HepG2 (cell line): ENCODE results near the gene CLDN14. TPM values are rescaled to one million over a fixed set of nuclear protein-coding genes. Genes with fewer than 3 reads are reported as not detected.

ENCODE experiments used
- ATAC-seq: fragments of 200-7000 bp; cut with Tn5 transposase; 3 replicates; pipeline ENCODE4 v1.9.1; 2020; ENCODE audit warnings: mild to moderate bottlenecking, moderate library complexity
- BruUV-seq: library from RNA; stranded (reverse); fragments of 400-500 nt; replicated peaks from 2 replicates; lab custom pipeline; 2021; lab: Mats Ljungman, UMichigan
- CTCF ChIA-PET: fragments of 300-600 bp; formaldehyde crosslinking; extraction: SDS; loops from one replicate; lab custom pipeline; 2021; ENCODE audit warnings: low total read pairs, inconsistent platforms, low intra/inter-chr PET ratio; lab: Yijun Ruan, JAX
- POLR2A ChIA-PET: fragments of 350-600 bp; sonication (Branson Sonifier 250); formaldehyde crosslinking; loops from one replicate; lab custom pipeline; 2020; ENCODE audit warnings: antibody characterized with exemption, inconsistent platforms; lab: Yijun Ruan, JAX
- DNase-seq: peaks from one replicate; pipeline ENCODE4 v3.0.0-alpha.2; 2015; ENCODE audit warnings: low spot score
- FAIRE-seq: peaks from 3 replicates; lab custom pipeline; 2011; peaks lifted over from hg19 to GRCh38; lab: Jason Lieb, UNC
- H2AFZ ChIP-seq: one replicate; pipeline ENCODE4 v1.6.1; 2011; ENCODE audit warnings: low read length, inconsistent platforms
- H3K27ac ChIP-seq: fragments of 300-600 bp; 3 replicates; pipeline ENCODE4 v1.8.0; 2011; ENCODE audit warnings: mixed run types, mild to moderate bottlenecking, mixed read lengths, low read length, inconsistent platforms; ENCODE audit not compliant: insufficient read depth; ENCODE audit errors: extremely low read length
- H3K27me3 ChIP-seq, 2 experiments: fragments of 200-600 bp in 1 of 2; 2 replicates in 1 of 2; 3 replicates in 1 of 2; pipeline versions ENCODE4 v1.6.0 to v1.8.0; 2011; ENCODE audit warnings: low read length in 2 of 2, mild to moderate bottlenecking in 2 of 2, moderate library complexity in 2 of 2, inconsistent platforms in 1 of 2; ENCODE audit not compliant: insufficient read depth in 2 of 2, control insufficient read depth in 1 of 2
- H3K36me3 ChIP-seq, 2 experiments: fragments of 200-600 bp in 1 of 2; replicated peaks in 1 of 2; 2 replicates in 1 of 2; 3 replicates in 1 of 2; pipeline versions ENCODE4 v1.5.1 to v1.8.0; 2011; ENCODE audit warnings: low read length in 2 of 2, inconsistent platforms in 1 of 2; ENCODE audit not compliant: insufficient read depth in 2 of 2, control insufficient read depth in 1 of 2
- H3K4me1 ChIP-seq: 2 replicates; pipeline ENCODE4 v1.5.1; 2012; ENCODE audit warnings: low read length, inconsistent platforms; ENCODE audit not compliant: insufficient read depth
- H3K4me2 ChIP-seq: 2 replicates; pipeline ENCODE4 v1.6.0; 2011; ENCODE audit warnings: low read depth, low read length, inconsistent platforms
- H3K4me3 ChIP-seq, 3 experiments: fragments of 200-600 bp in 1 of 3; sonication (generic), shearing (Covaris generic) in 1 of 3; replicated peaks in 1 of 3; 2 replicates each; pipeline ENCODE4 v1.5.1; 2011 to 2016; ENCODE audit warnings: low read length in 3 of 3, inconsistent platforms in 2 of 3, low read depth in 2 of 3, mild to moderate bottlenecking in 2 of 3, control low read depth in 1 of 3, mixed read lengths in 1 of 3; ENCODE audit not compliant: insufficient read depth in 1 of 3
- H3K79me2 ChIP-seq: one replicate; pipeline ENCODE4 v1.6.1; 2011; ENCODE audit warnings: low read length, inconsistent platforms; ENCODE audit not compliant: insufficient read depth
- H3K9ac ChIP-seq: 2 replicates; pipeline ENCODE4 v1.6.0; 2011; ENCODE audit warnings: mild to moderate bottlenecking, low read depth, low read length, inconsistent platforms; ENCODE audit not compliant: insufficient read depth
- H3K9me3 ChIP-seq: 2 replicates; pipeline ENCODE4 v1.5.1; 2012; ENCODE audit warnings: mild to moderate bottlenecking, low read length
- H4K20me1 ChIP-seq: 2 replicates; pipeline ENCODE4 v1.6.0; 2011; ENCODE audit warnings: inconsistent platforms, mild to moderate bottlenecking, low read length, moderate library complexity; ENCODE audit not compliant: insufficient read depth
- CC2D1A ChIP-seq: sonication (generic); formaldehyde crosslinking; IDR thresholded peaks from 2 replicates; pipeline ENCODE4 v1.8.1; 2023; ENCODE audit warnings: mild to moderate bottlenecking, missing genetic modification reagents
- FOSL1 ChIP-seq: sonication (generic); formaldehyde crosslinking; IDR thresholded peaks from 2 replicates; pipeline ENCODE4 v1.9.0; 2021; ENCODE audit warnings: missing genetic modification reagents, borderline replicate concordance
- GTF2F1 ChIP-seq: fragments of 150-350 bp; IDR thresholded peaks from 2 replicates; pipeline ENCODE4 v1.6.1; 2014; ENCODE audit warnings: low read length
- HES4 ChIP-seq: sonication (generic); formaldehyde crosslinking; IDR thresholded peaks from 2 replicates; pipeline ENCODE4 v1.9.0; 2021; ENCODE audit warnings: mild to moderate bottlenecking, missing genetic modification reagents, borderline replicate concordance
- LCORL ChIP-seq, 2 experiments: fragments of 450-650 bp in 1 of 2; sonication (generic) in 1 of 2; formaldehyde crosslinking in 1 of 2; IDR thresholded peaks; 2 replicates each; pipeline versions ENCODE4 v1.5.0 to v1.6.1; 2017 to 2020; ENCODE audit warnings: antibody characterized with exemption in 1 of 2, missing genetic modification reagents in 1 of 2
- MTA1 ChIP-seq: sonication (generic); formaldehyde crosslinking; IDR thresholded peaks from 2 replicates; pipeline ENCODE4 v1.4.0; 2020; ENCODE audit warnings: missing genetic modification reagents, mild to moderate bottlenecking, borderline replicate concordance
- TSC22D2 ChIP-seq: sonication (generic); formaldehyde crosslinking; IDR thresholded peaks from 2 replicates; pipeline ENCODE4 v1.5.1; 2020; ENCODE audit warnings: missing genetic modification reagents, mild to moderate bottlenecking, borderline replicate concordance
- ZNF510 ChIP-seq: sonication (generic); formaldehyde crosslinking; IDR thresholded peaks from 2 replicates; pipeline ENCODE4 v1.4.0; 2020; ENCODE audit warnings: low read depth, mild to moderate bottlenecking, missing genetic modification reagents
- WGBS: methylation state at CpG from one replicate; pipeline ENCODE4 v1.1.6; 2017; ENCODE audit warnings: low lambda C conversion rate; 5-methylcytosine and 5-hydroxymethylcytosine counted together
- in situ Hi-C: cut with HindIII; loops from 2 replicates; pipeline ENCODE4 v1.10.0; 2017; ENCODE audit warnings: low pct_unique_long_range_greater_than_20kb; ENCODE audit not compliant: extremely low pct_ligation_motif_present
- intact Hi-C: fragments of 100-400 bp; cut with micrococcal nuclease; formaldehyde crosslinking; loops from one replicate; pipeline ENCODE4 v1.10.0; 2022; ENCODE audit not compliant: unreplicated experiment
- polyA plus RNA-seq, 8 experiments: library from polyadenylated mRNA; depleted of rRNA in 3 of 8; stranded (reverse) in 7 of 8; unstranded in 1 of 8; fragments of >200 nt; fragmentation: Illumina TruSeq in 4 of 8; extraction: Trizol in 4 of 8; gene quantifications; 2 replicates each; pipeline versions ENCODE4 v1.2.1 to v1.2.3, GENCODE V29; 2011 to 2016; ENCODE audit warnings: low read depth in 4 of 8, missing spikeins in 1 of 8, mixed read lengths in 1 of 8; ENCODE audit not compliant: insufficient read depth in 1 of 8
- total RNA-seq, 5 experiments: library from RNA; depleted of rRNA; stranded (reverse); fragments of >200 nt; fragmentation: Illumina TruSeq; extraction: Trizol; gene quantifications; 2 replicates each; pipeline ENCODE4 v1.2.3, GENCODE V29; 2016; ENCODE audit warnings: low read depth in 1 of 5
- TF ChIP-seq, protein P1 (sequence below): fragments of 450-650 bp; IDR thresholded peaks from 2 replicates; pipeline ENCODE4 v1.6.1; 2017
- TF ChIP-seq, protein P2 (sequence below): fragments of 450-650 bp; IDR thresholded peaks from 2 replicates; pipeline ENCODE4 v1.6.1; 2016
- TF ChIP-seq, protein P3 (sequence below): sonication (generic); formaldehyde crosslinking; IDR thresholded peaks from 2 replicates; pipeline ENCODE4 v1.5.0; 2020; ENCODE audit warnings: mild to moderate bottlenecking, missing genetic modification reagents
- TF ChIP-seq, protein P4 (sequence below), 2 experiments: sonication (generic) in 1 of 2; formaldehyde crosslinking in 1 of 2; IDR thresholded peaks; 2 replicates each; pipeline versions ENCODE4 v1.6.1 to v1.9.0; 2014 to 2022; ENCODE audit warnings: antibody characterized with exemption in 1 of 2, borderline replicate concordance in 1 of 2, inconsistent platforms in 1 of 2, low read depth in 1 of 2, missing genetic modification reagents in 1 of 2

The CLDN14 gene
- total and polyA plus RNA-seq, 2 of the 13 experiments (the other 11 are each of a cell fraction or from before 2014, with no cell fraction given): 1.1 to 1.4 TPM

DNA sequence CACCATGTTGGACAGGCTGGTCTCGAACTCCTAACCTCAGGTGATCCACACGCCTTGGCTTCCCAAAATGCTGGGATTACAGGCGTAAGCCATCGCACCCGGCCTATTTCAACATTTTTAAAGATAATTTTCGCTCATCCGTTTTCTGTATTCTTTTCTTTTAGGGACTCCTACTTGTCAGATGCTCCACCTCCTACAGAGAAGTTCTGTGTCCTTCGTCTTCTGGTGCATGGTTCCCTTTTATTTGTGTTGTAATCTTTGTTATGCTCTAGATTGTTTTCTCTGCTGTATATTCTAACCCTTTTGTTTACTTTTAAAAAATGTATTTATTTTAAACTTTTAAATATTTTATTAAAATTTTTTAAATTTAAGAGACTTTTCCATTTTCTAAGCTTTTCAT is 28.4 kb downstream of the CLDN14 start:
- ATAC-seq: no peak
- 73% methylated on average over 8 of the region's 8 CpGs for WGBS
- Histone ChIP-seq H4K20me1 (no peaks in the 10 kb centered on the region), H3K4me2 (no peak overlapping the region), H3K27me3 (peaks cover 0 to 5% of the 10 kb centered on the region in 2 experiments; a peak in 2 of 5 replicates), H3K79me2 (no peaks in the 10 kb centered on the region), H3K36me3 (no peaks in the 10 kb centered on the region), H3K9ac (no peak overlapping the region), H3K4me1 (peaks cover 14% of the 10 kb centered on the region), H3K27ac (no peak overlapping the region), H2AFZ (no peak overlapping the region), H3K9me3 (no peaks in the 10 kb centered on the region), H3K4me3 (no peak overlapping the region)
- POLR2A ChIA-PET: no interaction called here
- CTCF ChIA-PET: no interaction called here
- DNase-seq: no peak
- BruUV-seq: no TSS peak
- no peak for FAIRE-seq
- in situ Hi-C loops (no loop called here), intact Hi-C loops (no loop called here)
- TF ChIP-seq, protein P1, sequence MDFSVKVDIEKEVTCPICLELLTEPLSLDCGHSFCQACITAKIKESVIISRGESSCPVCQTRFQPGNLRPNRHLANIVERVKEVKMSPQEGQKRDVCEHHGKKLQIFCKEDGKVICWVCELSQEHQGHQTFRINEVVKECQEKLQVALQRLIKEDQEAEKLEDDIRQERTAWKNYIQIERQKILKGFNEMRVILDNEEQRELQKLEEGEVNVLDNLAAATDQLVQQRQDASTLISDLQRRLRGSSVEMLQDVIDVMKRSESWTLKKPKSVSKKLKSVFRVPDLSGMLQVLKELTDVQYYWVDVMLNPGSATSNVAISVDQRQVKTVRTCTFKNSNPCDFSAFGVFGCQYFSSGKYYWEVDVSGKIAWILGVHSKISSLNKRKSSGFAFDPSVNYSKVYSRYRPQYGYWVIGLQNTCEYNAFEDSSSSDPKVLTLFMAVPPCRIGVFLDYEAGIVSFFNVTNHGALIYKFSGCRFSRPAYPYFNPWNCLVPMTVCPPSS: no peak
- TF ChIP-seq, protein P2, sequence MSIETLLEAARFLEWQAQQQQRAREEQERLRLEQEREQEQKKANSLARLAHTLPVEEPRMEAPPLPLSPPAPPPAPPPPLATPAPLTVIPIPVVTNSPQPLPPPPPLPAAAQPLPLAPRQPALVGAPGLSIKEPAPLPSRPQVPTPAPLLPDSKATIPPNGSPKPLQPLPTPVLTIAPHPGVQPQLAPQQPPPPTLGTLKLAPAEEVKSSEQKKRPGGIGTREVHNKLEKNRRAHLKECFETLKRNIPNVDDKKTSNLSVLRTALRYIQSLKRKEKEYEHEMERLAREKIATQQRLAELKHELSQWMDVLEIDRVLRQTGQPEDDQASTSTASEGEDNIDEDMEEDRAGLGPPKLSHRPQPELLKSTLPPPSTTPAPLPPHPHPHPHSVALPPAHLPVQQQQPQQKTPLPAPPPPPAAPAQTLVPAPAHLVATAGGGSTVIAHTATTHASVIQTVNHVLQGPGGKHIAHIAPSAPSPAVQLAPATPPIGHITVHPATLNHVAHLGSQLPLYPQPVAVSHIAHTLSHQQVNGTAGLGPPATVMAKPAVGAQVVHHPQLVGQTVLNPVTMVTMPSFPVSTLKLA: no peak
- TF ChIP-seq, protein P3, sequence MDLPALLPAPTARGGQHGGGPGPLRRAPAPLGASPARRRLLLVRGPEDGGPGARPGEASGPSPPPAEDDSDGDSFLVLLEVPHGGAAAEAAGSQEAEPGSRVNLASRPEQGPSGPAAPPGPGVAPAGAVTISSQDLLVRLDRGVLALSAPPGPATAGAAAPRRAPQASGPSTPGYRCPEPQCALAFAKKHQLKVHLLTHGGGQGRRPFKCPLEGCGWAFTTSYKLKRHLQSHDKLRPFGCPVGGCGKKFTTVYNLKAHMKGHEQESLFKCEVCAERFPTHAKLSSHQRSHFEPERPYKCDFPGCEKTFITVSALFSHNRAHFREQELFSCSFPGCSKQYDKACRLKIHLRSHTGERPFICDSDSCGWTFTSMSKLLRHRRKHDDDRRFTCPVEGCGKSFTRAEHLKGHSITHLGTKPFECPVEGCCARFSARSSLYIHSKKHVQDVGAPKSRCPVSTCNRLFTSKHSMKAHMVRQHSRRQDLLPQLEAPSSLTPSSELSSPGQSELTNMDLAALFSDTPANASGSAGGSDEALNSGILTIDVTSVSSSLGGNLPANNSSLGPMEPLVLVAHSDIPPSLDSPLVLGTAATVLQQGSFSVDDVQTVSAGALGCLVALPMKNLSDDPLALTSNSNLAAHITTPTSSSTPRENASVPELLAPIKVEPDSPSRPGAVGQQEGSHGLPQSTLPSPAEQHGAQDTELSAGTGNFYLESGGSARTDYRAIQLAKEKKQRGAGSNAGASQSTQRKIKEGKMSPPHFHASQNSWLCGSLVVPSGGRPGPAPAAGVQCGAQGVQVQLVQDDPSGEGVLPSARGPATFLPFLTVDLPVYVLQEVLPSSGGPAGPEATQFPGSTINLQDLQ: no peak
- TF ChIP-seq ZNF510: no peak
- TF ChIP-seq HES4 (CRISPR knock-in tag): no peak
- TF ChIP-seq, protein P4, sequence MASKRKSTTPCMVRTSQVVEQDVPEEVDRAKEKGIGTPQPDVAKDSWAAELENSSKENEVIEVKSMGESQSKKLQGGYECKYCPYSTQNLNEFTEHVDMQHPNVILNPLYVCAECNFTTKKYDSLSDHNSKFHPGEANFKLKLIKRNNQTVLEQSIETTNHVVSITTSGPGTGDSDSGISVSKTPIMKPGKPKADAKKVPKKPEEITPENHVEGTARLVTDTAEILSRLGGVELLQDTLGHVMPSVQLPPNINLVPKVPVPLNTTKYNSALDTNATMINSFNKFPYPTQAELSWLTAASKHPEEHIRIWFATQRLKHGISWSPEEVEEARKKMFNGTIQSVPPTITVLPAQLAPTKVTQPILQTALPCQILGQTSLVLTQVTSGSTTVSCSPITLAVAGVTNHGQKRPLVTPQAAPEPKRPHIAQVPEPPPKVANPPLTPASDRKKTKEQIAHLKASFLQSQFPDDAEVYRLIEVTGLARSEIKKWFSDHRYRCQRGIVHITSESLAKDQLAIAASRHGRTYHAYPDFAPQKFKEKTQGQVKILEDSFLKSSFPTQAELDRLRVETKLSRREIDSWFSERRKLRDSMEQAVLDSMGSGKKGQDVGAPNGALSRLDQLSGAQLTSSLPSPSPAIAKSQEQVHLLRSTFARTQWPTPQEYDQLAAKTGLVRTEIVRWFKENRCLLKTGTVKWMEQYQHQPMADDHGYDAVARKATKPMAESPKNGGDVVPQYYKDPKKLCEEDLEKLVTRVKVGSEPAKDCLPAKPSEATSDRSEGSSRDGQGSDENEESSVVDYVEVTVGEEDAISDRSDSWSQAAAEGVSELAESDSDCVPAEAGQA (IDR thresholded peaks at IDR 0.05; ENCODE audit: low read depth): no peak
- TF ChIP-seq, protein P4 (CRISPR knock-in tag; IDR thresholded peaks at IDR 0.05; ENCODE audit: borderline replicate concordance): no peak
- TF ChIP-seq TSC22D2 (CRISPR knock-in tag): no peak
- no peak for TF ChIP-seq MTA1
- no peak for TF ChIP-seq FOSL1 (CRISPR knock-in tag)
- no peak for TF ChIP-seq GTF2F1
- no peak for TF ChIP-seq LCORL (IDR thresholded peaks at IDR 0.05)
- TF ChIP-seq LCORL (CRISPR knock-in tag; IDR thresholded peaks at IDR 0.05): no peak
- no peak for TF ChIP-seq CC2D1A
